Smooth muscle cell (in vitro differentiated cells): Measurements from ENCODE around the gene SLC12A4. TPM values are rescaled to one million over a fixed set of nuclear protein-coding genes. Genes with fewer than 3 reads are reported as not detected.
"Not testable (repeated sequence)": the region's sequence is repeated elsewhere in the genome, so short reads cannot be mapped to it uniquely, and the experiment has no call there.

Experiments
- DNase-seq: peaks from one replicate; lab custom pipeline; 2025; ENCODE audit not compliant: unreplicated experiment; lab: John Stamatoyannopoulos, UW
- H2AFZ ChIP-seq: fragments of 200-600 bp; sonication (generic); 2 replicates; pipeline ENCODE4 v1.6.0; 2016; ENCODE audit warnings: antibody characterized with exemption, low read depth, mild to moderate bottlenecking
- H3F3A ChIP-seq: fragments of 200-600 bp; sonication (generic); 2 replicates; pipeline ENCODE4 v1.6.0; 2017; ENCODE audit warnings: antibody characterized with exemption, low read depth
- H3K27ac ChIP-seq: fragments of 200-600 bp; sonication (generic); 2 replicates; pipeline ENCODE4 v1.5.1; 2016; ENCODE audit warnings: low read depth, mild to moderate bottlenecking
- H3K27me3 ChIP-seq: fragments of 200-600 bp; sonication (generic); 2 replicates; pipeline ENCODE4 v1.6.1; 2016; ENCODE audit warnings: low read depth, mild to moderate bottlenecking
- H3K36me3 ChIP-seq: fragments of 200-600 bp; sonication (generic); 2 replicates; pipeline ENCODE4 v1.5.1; 2016; ENCODE audit warnings: low read depth
- H3K4me1 ChIP-seq: fragments of 200-600 bp; sonication (generic); 2 replicates; pipeline ENCODE4 v1.5.1; 2016; ENCODE audit warnings: low read depth
- H3K4me2 ChIP-seq: fragments of 200-600 bp; sonication (generic); 2 replicates; pipeline ENCODE4 v1.6.0; 2016; ENCODE audit warnings: mild to moderate bottlenecking
- H3K4me3 ChIP-seq: fragments of 200-600 bp; sonication (generic); 2 replicates; pipeline ENCODE4 v1.5.1; 2016; ENCODE audit warnings: mild to moderate bottlenecking
- H3K79me2 ChIP-seq: fragments of 200-600 bp; sonication (generic); 2 replicates; pipeline ENCODE4 v1.6.0; 2016; ENCODE audit warnings: low read depth, mild to moderate bottlenecking
- H3K9ac ChIP-seq: fragments of 200-600 bp; sonication (generic); 2 replicates; pipeline ENCODE4 v1.6.0; 2016; ENCODE audit warnings: low read depth
- H3K9me3 ChIP-seq: fragments of 200-600 bp; sonication (generic); replicated peaks from 2 replicates; pipeline ENCODE4 v1.5.1; 2016; ENCODE audit warnings: low read depth
- H4K20me1 ChIP-seq: fragments of 200-600 bp; sonication (generic); 2 replicates; pipeline ENCODE4 v1.6.0; 2016; ENCODE audit warnings: low read depth
- CTCF ChIP-seq: fragments of 200-600 bp; sonication (generic); IDR thresholded peaks from 2 replicates; pipeline ENCODE4 v1.5.1; 2017; ENCODE audit warnings: borderline replicate concordance, mild to moderate bottlenecking, antibody characterized with exemption; ENCODE audit not compliant: insufficient read depth, poor library complexity, severe bottlenecking
- WGBS: methylation state at CpG from one replicate; pipeline ENCODE4 v1.1.7; 2016; ENCODE audit warnings: low lambda C conversion rate; 5-methylcytosine and 5-hydroxymethylcytosine counted together
- polyA plus RNA-seq: library from polyadenylated mRNA; unstranded; fragments of >200 nt; fragmentation: Nextera tagmentation; extraction: Ambion mirVana; gene quantifications from 2 replicates; pipeline ENCODE4 v1.2.1, GENCODE V29; 2016
- total RNA-seq: library from RNA; depleted of rRNA; stranded (reverse); fragments of >200 nt; gene quantifications from 2 replicates; pipeline ENCODE4 v1.2.3, GENCODE V29; 2014

Gene SLC12A4
- total and polyA plus RNA-seq, 2 experiments from 2014 or later = 47.7 to 92.4 TPM

GRCh38 chr16:68000450-68000849 lies 32.0 kb upstream of the SLC12A4 start:
- no peak overlapping the region for H2AFZ ChIP-seq
- no peaks in the 10 kb centered on the region for H3K9me3 ChIP-seq
- no peaks in the 10 kb centered on the region for H3K4me1 ChIP-seq
- 69% methylated on average over 3 of the region's 3 CpGs for WGBS
- H3K9ac ChIP-seq = no peak overlapping the region
- TF ChIP-seq CTCF = no peak
- H3K27ac ChIP-seq = no peak overlapping the region
- DNase-seq = no peak
- H3K79me2 ChIP-seq = no peaks in the 10 kb centered on the region
- H3K27me3 ChIP-seq = no peaks in the 10 kb centered on the region
- H3K36me3 ChIP-seq = no peaks in the 10 kb centered on the region
- no peak overlapping the region for H3K4me3 ChIP-seq
- no peaks in the 10 kb centered on the region for H3F3A ChIP-seq
- no peak overlapping the region for H3K4me2 ChIP-seq
- no peaks in the 10 kb centered on the region for H4K20me1 ChIP-seq

GRCh38 chr16:67999985-68000384 lies 31.5 kb upstream of the SLC12A4 start:
- H4K20me1 ChIP-seq = no peaks in the 10 kb centered on the region
- 93% methylated on average over 2 of the region's 2 CpGs for WGBS

GRCh38 chr16:67998779-67999688 lies 30.6 kb upstream of the SLC12A4 start, which contains the start of gene DPEP2:
DPEP2 (minus strand) TSS chr16:67999484; CDS start chr16:67993212, 6,272 bp downstream.
- H3K27me3 ChIP-seq, H3F3A ChIP-seq, H3K9me3 ChIP-seq, H3K4me2 ChIP-seq, H4K20me1 ChIP-seq, DNase-seq, H3K79me2 ChIP-seq, H3K9ac ChIP-seq, H3K36me3 ChIP-seq, H3K27ac ChIP-seq, H3K4me1 ChIP-seq, H3K4me3 ChIP-seq, H2AFZ ChIP-seq: not testable (repeated sequence)
- WGBS = 78% methylated on average over 18 of the region's 18 CpGs

More at GRCh38 chr16:67999985-68000384, 31.5 kb upstream of the SLC12A4 start:
- no peak overlapping the region for H3K4me3 ChIP-seq
- no peaks in the 10 kb centered on the region for H3K27me3 ChIP-seq
- H3K4me1 ChIP-seq = no peaks in the 10 kb centered on the region
- H3K79me2 ChIP-seq = no peaks in the 10 kb centered on the region
- TF ChIP-seq CTCF = no peak
- no peak overlapping the region for H3K9ac ChIP-seq
- no peak overlapping the region for H3K4me2 ChIP-seq
- H3K36me3 ChIP-seq = no peaks in the 10 kb centered on the region
- H3K27ac ChIP-seq = no peak overlapping the region
- DNase-seq = no peak
- no peaks in the 10 kb centered on the region for H3F3A ChIP-seq
- no peak overlapping the region for H2AFZ ChIP-seq
- H3K9me3 ChIP-seq = no peaks in the 10 kb centered on the region

- H4K20me1 ChIP-seq, H3K4me1 ChIP-seq, DNase-seq, H3K4me3 ChIP-seq, H3K9ac ChIP-seq, H3K4me2 ChIP-seq, H3K9me3 ChIP-seq, H3K79me2 ChIP-seq, H2AFZ ChIP-seq, H3K36me3 ChIP-seq, H3K27ac ChIP-seq, H3K27me3 ChIP-seq, H3F3A ChIP-seq: not testable (repeated sequence)
- 95% methylated on average over 36 of the region's 36 CpGs for WGBS
These were observed 29.9 kb upstream of the SLC12A4 start for GRCh38 chr16:67998231-67998778.
